GM19035 (cell line): Measurements from ENCODE around the gene KIFC3.
"Not testable (repeated sequence)": the region's sequence is repeated elsewhere in the genome, so short reads cannot be mapped to it uniquely, and the experiment has no call there.

Source experiments
- ATAC-seq: cut with Tn5 transposase; IDR thresholded peaks from one replicate; pipeline ENCODE4 v1.9.1; 2021; ENCODE audit not compliant: unreplicated experiment

Gene KIFC3

GRCh38 chr16:57788252-57788841, 13.9 kb downstream of the KIFC3 start:
- ATAC-seq = no peak

DNA sequence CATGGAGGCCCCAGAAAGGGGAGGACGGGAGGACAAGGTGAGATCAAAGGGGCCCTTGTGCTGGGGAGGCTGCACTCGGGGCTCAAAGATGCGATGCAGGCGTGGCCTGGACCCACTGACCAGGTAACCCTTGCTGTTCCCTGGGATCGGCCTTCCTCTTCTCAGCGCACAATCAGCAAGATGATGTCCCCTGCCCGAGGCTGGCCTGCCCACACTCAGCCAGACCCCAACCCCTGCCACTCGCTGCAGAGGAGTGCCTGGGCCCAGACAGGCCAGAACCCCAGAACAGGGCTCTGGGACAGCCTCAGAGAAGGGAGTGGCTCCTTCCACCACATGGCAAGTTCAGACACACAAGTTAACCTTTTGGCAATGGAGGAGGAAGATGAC, 14.8 kb downstream of the KIFC3 start:
- ATAC-seq = no peak

- ATAC-seq = no peak
These were observed 15.4 kb downstream of the KIFC3 start for GRCh38 chr16:57786632-57787518.

- ATAC-seq = no peak
These were observed 16.4 kb downstream of the KIFC3 start for GRCh38 chr16:57785924-57786323.

DNA sequence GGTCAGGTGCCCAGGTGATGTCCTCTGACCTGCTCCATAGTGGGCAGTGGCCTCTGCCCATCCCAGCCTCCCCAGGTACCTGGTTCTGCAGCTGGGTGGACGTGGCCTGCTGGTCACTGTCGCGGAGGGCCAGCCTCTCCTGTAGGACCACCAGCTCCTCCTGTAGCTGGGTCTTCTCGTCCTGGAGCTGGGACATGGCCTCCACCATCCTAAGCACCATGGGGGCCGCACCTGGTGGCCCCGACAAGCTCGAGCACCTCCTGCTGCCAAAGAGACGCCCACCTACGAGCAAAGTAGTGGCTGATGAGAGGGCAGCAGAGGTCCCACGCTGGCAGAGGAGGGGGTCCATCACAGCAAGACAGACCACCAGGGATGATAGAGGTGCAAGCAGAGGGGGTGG, 16.9 kb downstream of the KIFC3 start:
- ATAC-seq = no peak

DNA sequence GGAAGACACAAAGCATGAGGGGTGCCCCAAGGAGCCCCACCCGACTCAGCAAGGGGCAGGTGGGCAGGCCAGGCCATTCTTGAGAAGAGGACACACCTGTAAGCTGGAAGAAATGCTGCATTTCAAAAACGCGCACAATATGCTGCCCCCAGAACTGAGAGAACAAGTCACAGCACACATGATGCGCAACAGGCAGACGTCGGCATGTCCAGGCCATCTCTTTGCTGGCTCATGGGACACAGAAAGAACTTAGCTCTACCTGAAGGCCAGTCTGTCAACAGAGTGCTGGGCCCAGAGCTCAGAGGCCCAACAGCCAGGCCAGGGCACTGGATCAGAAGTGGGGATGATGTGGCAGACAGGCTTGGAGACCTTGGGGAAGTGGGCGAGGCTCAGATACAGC, 18.0 kb downstream of the KIFC3 start:
- ATAC-seq = no peak

DNA sequence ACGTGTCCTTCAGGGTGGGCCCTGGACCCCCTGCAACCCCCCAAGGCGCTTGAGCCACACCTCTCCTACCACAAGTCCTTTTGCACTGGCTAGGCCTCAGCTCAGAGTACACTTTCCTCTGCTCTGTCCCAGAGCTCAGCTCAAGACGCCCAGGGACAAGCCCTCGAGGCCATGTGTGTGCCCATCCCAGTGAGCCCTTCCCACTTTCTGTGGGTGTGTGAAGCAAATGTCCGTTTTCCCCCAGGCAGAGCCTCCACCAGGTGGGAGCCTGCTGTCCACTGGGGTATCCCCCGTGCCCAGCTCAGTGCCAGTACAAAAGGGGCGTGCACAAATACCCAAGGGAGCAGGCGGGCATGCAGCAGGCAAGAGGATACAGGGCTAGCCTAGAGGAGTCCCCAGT, 18.4 kb downstream of the KIFC3 start:
- no peak for ATAC-seq

DNA sequence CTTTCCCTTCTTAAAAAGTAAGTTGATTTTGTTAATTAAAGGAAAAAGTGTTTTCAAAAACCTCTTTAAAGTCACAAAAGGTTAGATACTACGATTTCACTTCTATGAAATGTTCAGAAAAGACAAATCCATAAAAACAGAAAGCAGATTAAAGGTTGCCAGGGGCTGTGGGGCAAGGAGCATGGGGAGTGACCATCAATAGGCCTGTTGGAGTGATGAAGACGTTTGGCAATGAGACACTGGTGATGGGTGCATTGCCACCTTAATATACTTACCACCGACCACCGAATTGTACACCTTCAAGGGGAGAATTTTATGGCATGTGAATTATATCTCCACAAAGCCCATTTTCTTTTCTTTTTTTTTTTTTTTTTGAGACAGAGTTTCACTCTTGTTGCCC, 19.2 kb downstream of the KIFC3 start:
- no peak for ATAC-seq

GRCh38 chr16:57782607-57783055, 19.7 kb downstream of the KIFC3 start:
- not testable (repeated sequence) for ATAC-seq

GRCh38 chr16:57781741-57782606, 20.3 kb downstream of the KIFC3 start:
- no peak for ATAC-seq

- ATAC-seq = no peak
These were observed 20.9 kb downstream of the KIFC3 start for GRCh38 chr16:57781349-57781740.

DNA sequence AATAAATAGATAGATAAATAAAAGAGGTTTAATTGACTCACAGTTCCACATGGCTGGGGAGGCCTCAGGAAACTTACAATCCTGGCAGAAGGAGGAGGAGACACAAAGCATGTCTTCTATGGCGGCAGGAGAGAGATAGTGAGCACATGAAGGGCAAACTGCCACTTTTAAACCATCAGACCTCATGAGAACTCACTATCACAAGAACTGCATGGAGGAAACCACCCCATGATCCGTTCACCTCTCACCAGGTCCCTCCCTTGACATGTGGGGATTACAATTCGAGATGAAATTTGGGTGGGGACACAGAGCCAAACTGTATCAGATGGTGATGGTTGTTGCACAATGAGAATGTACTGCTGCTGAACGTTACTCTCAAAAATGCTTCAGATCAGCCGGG, 22.5 kb downstream of the KIFC3 start:
- not testable (repeated sequence) for ATAC-seq

- ATAC-seq = no peak
These were observed 23.6 kb downstream of the KIFC3 start for GRCh38 chr16:57778658-57779057.

DNA sequence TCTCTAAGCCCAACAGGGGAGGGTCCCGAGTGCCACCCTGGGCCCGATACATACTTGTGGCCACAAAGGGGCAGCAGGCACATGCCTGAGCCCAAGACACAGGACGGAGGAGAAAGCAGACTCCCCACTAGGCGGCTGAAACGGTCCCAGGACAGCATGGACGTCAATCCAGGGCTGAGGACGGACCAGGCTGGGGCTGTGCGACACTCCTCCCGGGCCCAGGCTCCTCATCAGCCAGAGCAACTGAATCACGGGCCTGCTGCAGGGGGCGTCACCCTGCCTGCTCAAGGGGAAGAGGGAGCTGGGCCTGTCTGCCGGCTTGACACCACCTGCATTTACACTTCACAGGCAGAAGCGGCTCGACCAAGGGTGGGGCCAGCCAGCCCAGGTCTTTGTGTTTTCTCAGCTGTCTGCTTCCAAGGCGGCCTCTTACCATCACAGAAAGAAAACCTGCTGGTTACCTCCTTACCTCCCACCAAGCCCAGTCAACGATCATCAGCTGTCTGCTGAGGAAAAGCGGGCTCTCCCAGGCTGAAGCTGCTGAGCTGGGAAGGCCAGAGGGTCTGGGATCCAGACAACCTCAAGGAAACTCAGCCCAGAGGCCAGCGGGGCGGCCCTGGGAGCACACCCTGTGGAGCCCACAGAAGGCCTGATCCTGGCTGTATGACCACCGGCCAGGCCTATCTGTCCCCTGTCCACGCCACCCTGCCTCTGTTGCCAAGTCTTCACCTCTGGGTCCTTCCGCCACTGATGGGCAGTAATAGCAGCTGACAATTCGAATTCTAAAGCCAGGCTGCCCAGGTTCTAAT, 26.4 kb downstream of the KIFC3 start:
- ATAC-seq = no peak

DNA sequence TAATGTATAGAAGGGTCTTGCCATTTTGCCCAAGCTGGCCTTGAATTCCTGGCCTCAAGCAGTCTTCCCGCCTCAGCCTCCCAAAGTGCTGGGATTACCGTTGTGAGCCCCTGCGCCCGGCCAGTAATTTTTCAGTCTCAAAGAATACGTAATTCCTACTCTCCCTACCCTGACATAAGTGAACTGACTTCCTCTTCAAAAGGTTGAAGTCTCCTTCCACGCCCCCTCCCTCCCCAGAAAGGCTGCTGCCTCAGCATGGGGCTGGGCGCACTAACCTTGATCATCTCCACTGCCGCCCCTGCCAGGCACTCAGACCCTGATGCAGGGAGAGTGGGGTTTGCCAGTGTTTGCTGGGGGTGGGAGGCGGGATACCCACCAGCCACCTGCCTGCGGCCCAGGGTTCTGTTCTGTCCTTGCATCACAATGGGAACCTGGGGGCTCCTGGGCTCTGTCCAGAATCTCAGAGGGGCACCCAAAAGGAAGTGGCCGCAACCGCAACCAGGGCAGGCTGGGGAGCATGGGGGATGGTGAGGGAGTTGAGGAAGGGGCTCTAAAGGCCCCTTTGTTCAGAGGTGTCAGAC, 27.5 kb downstream of the KIFC3 start:
- ATAC-seq = no peak

DNA sequence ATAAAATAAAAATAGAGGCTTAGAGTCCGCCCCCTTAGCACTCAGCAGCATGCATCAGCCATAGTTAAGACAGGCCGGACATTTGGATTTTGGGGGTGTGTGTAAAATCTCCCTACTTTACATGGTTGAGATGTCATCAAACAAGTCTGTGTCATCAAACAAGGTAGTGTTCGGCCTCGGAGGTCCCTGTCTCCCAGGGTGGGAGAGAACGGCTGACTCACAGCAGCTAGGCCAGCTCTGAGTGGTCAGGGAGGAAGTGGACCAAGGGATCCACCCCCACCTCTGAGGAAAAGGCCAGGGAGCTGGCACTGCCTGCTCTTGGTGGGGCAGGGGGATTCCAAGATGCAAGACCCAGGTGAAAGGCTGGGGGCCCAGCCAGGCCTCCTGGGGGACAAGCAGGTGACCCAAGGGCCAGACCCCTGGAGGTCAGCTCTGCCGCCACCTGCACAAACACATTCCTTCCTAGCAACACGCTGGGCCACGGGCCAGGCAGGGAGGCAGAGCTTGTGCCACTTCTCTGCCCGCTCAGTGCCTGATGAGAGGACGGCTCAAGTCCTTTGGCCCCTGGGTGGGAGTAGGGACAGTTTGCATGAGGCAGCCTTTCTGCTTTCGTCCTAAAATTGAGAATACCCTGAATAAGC, 28.5 kb downstream of the KIFC3 start:
- no peak for ATAC-seq

GRCh38 chr16:57773019-57773418, 29.3 kb downstream of the KIFC3 start:
- ATAC-seq = no peak

DNA sequence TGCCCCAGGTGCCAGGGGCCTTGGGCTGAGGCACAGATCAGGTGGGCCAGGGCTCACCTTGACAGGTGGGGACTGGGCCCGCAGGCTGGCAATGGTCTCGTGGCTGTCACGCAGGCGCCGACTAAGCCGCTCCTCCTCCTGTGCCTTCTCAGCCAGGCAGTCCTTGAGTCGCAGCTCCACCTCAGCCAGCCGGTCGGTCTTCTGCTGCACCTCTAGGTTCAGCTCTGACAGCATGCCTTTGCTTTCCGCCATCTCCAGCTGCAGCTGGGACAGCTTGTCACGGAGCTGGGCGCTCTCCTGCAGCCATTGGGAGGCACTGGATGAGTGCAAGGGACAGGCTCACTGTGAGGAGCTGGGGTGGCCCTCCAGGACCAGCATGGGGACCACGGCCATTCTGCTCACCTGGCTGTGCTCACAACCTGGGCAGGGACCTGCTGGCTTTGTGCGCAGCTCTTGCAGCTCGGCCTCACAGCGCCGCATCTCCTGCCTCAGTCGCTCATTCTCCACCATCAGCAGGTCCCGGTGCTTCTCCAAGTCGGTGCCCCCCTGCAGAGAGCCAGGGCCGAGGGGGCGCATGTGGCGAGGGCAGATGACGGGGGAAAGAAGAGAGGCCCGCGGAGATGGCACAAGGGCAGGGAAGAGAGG, 31.0 kb downstream of the KIFC3 start:
- no peak for ATAC-seq

DNA sequence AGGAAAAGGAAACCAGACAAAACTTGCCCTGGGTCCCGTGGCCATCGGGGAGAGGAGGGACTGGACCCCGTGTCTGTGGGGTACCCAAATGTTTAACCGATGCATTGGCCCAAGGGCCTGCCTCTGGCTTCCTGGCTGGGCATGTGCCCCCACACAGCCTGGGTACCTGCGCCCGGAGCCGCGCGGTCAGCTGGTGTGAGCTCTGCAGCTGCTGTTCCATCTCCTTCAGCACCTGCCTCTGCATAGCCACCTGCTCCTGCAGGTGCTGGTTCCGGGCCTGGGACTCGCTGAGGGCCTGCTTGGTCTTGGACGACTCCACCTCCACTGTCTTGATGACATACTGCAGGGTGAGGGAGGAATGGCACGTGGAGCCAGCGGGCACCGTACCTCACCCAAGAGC, 31.9 kb downstream of the KIFC3 start:
- ATAC-seq = no peak
